ENCODE results near the gene SGCD.

GRCh38 chr5:156376751-156377150 lies 49.8 kb downstream of the SGCD start:
- TF ChIP-seq POLR2AphosphoS5 (IDR thresholded peaks at IDR 0.05; ENCODE audit: borderline replicate concordance, low read depth, low read length), result no peak
- TF ChIP-seq EZH2 (IDR thresholded peaks at IDR 0.05), result no peak
